OCI-LY7 (cell line): Measurements from ENCODE around the gene ADGRD2. TPM values are rescaled to one million over a fixed set of nuclear protein-coding genes. Genes with fewer than 3 reads are reported as not detected.

Source experiments
- BruUV-seq: library from RNA; stranded (reverse); fragments of 400-500 nt; replicated peaks from 2 replicates; lab custom pipeline; 2021; lab: Mats Ljungman, UMichigan
- CTCF ChIA-PET: fragments of 300-600 bp; sonication (Branson Sonifier 250); formaldehyde crosslinking; loops from one replicate; lab custom pipeline; 2022; ENCODE audit warnings: antibody characterized with exemption; ENCODE audit not compliant: unreplicated experiment; lab: Charles Lee
- POLR2A ChIA-PET: fragments of 300-600 bp; sonication (Branson Sonifier 250); formaldehyde crosslinking; loops from one replicate; lab custom pipeline; 2022; ENCODE audit warnings: antibody characterized with exemption; lab: Charles Lee
- DNase-seq: peaks from one replicate; pipeline ENCODE4 v3.0.0-alpha.2; 2015; ENCODE audit warnings: low spot score
- H2AFZ ChIP-seq: fragments of 200-600 bp; sonication (generic), shearing (Covaris generic); 2 replicates; pipeline ENCODE4 v1.6.1; 2014; ENCODE audit warnings: mild to moderate bottlenecking, antibody characterized with exemption, low read length, moderate library complexity
- H3K27ac ChIP-seq: fragments of 200-600 bp; sonication (generic); 2 replicates; pipeline ENCODE4 v1.5.1; 2014; ENCODE audit warnings: mixed run types, low read depth, mild to moderate bottlenecking, moderate library complexity, low read length, inconsistent platforms; ENCODE audit not compliant: poor library complexity, severe bottlenecking
- H3K36me3 ChIP-seq: fragments of 200-600 bp; sonication (generic); 2 replicates; pipeline ENCODE4 v1.6.1; 2014; ENCODE audit warnings: mild to moderate bottlenecking, antibody characterized with exemption, low read length, moderate library complexity, mixed read lengths; ENCODE audit not compliant: insufficient read depth
- H3K4me1 ChIP-seq: fragments of 200-600 bp; sonication (generic); 2 replicates; pipeline ENCODE4 v1.5.1; 2014; ENCODE audit warnings: mild to moderate bottlenecking, low read length; ENCODE audit not compliant: insufficient read depth, poor library complexity, severe bottlenecking
- H3K4me2 ChIP-seq: fragments of 200-600 bp; sonication (generic); 2 replicates; pipeline ENCODE4 v1.6.1; 2014; ENCODE audit warnings: mild to moderate bottlenecking, low read length
- H3K4me3 ChIP-seq: fragments of 200-600 bp; sonication (generic); 2 replicates; pipeline ENCODE4 v1.5.1; 2014; ENCODE audit warnings: mild to moderate bottlenecking, low read depth, low read length; ENCODE audit not compliant: poor library complexity, severe bottlenecking
- H3K79me2 ChIP-seq: fragments of 200-600 bp; sonication (generic); 2 replicates; pipeline ENCODE4 v1.6.1; 2016; ENCODE audit warnings: low read depth, mild to moderate bottlenecking, low read length, moderate library complexity, mixed read lengths; ENCODE audit not compliant: insufficient read depth
- H3K9me2 ChIP-seq: fragments of 200-600 bp; sonication (generic); 2 replicates; pipeline ENCODE4 v1.6.1; 2016; ENCODE audit warnings: mild to moderate bottlenecking, low read length, mixed read lengths; ENCODE audit not compliant: insufficient read depth
- H3K9me3 ChIP-seq: fragments of 200-600 bp; sonication (generic); 2 replicates; pipeline ENCODE4 v1.6.1; 2014; ENCODE audit warnings: mild to moderate bottlenecking, mixed run types, low read length, mixed read lengths
- H4K20me1 ChIP-seq: fragments of 200-600 bp; sonication (generic); 2 replicates; pipeline ENCODE4 v1.6.1; 2014; ENCODE audit warnings: mild to moderate bottlenecking, antibody characterized with exemption, low read length, moderate library complexity, mixed read lengths; ENCODE audit not compliant: insufficient read depth
- CTCF ChIP-seq: fragments of 200-600 bp; sonication (generic); conservative IDR thresholded peaks from 2 replicates; pipeline ENCODE4 v1.5.1; 2014; ENCODE audit warnings: mild to moderate bottlenecking, antibody characterized with exemption, low read length, moderate library complexity, mixed read lengths
- EZH2phosphoT487 ChIP-seq: fragments of 200-600 bp; sonication (generic); IDR thresholded peaks from 2 replicates; pipeline ENCODE4 v1.6.1; 2018; ENCODE audit warnings: low read depth, borderline replicate concordance, mild to moderate bottlenecking, mixed run types, antibody characterized with exemption, low read length, moderate library complexity, mixed read lengths
- intact Hi-C: fragments of 100-400 bp; cut with micrococcal nuclease; formaldehyde crosslinking; loops from one replicate; pipeline ENCODE4 v1.10.0; 2022; ENCODE audit not compliant: unreplicated experiment
- total RNA-seq, 2 experiments: library from RNA; depleted of rRNA in 1 of 2; stranded (reverse); fragments of >200 nt in 1 of 2; shearing (Covaris generic) in 1 of 2; gene quantifications; 2 replicates each; pipeline ENCODE4 v1.2.3, GENCODE V29; 2014 to 2022

Gene ADGRD2
- total RNA-seq, 2 experiments from 2014 or later: not detected

- POLR2A ChIA-PET: no interaction called here
- Histone ChIP-seq H3K9me2 (no peaks in the 10 kb centered on the region), H3K4me3 (no peak overlapping the region), H3K4me2 (no peak overlapping the region), H3K27ac (no peak overlapping the region), H4K20me1 (no peaks in the 10 kb centered on the region), H3K79me2 (no peaks in the 10 kb centered on the region), H3K4me1 (no peaks in the 10 kb centered on the region), H3K9me3 (no peaks in the 10 kb centered on the region), H2AFZ (no peak overlapping the region), H3K36me3 (no peaks in the 10 kb centered on the region)
- no peak for DNase-seq
- intact Hi-C loops: no loop called here
- TF ChIP-seq CTCF (no peak), EZH2phosphoT487 (no peak)
- CTCF ChIA-PET: interaction anchor here (0.6 kb wide), 1 partner anchor 100 kb away, joined by 3 read pairs; no protein-coding TSS in a partner anchor
- BruUV-seq: no TSS peak
Measured at GRCh38 chr9:124455820-124456219, 5.6 kb downstream of the ADGRD2 start.

- H3K27ac ChIP-seq: no peak overlapping the region
- no peaks in the 10 kb centered on the region for H3K9me2 ChIP-seq
- no TSS peak for BruUV-seq
- TF ChIP-seq EZH2phosphoT487: no peak
- no peak for TF ChIP-seq CTCF
- H3K9me3 ChIP-seq: no peaks in the 10 kb centered on the region
- H4K20me1 ChIP-seq: no peaks in the 10 kb centered on the region
- CTCF ChIA-PET: no interaction called here
- no peak overlapping the region for H3K4me2 ChIP-seq
- no peaks in the 10 kb centered on the region for H3K79me2 ChIP-seq
- DNase-seq: no peak
- H3K36me3 ChIP-seq: no peaks in the 10 kb centered on the region
- intact Hi-C loops: no loop called here
- no peaks in the 10 kb centered on the region for H3K4me1 ChIP-seq
- POLR2A ChIA-PET: interaction anchor here (0.6 kb wide), 1 partner anchor 320 kb away, joined by 3 read pairs; no protein-coding TSS in a partner anchor
- H2AFZ ChIP-seq: no peak overlapping the region
- H3K4me3 ChIP-seq: no peak overlapping the region
Measured at GRCh38 chr9:124456341-124457078, 6.3 kb downstream of the ADGRD2 start.
